Activated CD8-positive, alpha-beta memory T cell treated with anti-CD3 and anti-CD28 coated beads, Interleukin-2, amount 50 U/mL, for 24 hours (primary cell): Measurements from ENCODE around the gene VWC2.

Experiments used
- DNase-seq: peaks from one replicate; pipeline ENCODE4 v3.0.0-alpha.2; 2020; ENCODE audit errors: extremely low read depth

VWC2 gene

DNA sequence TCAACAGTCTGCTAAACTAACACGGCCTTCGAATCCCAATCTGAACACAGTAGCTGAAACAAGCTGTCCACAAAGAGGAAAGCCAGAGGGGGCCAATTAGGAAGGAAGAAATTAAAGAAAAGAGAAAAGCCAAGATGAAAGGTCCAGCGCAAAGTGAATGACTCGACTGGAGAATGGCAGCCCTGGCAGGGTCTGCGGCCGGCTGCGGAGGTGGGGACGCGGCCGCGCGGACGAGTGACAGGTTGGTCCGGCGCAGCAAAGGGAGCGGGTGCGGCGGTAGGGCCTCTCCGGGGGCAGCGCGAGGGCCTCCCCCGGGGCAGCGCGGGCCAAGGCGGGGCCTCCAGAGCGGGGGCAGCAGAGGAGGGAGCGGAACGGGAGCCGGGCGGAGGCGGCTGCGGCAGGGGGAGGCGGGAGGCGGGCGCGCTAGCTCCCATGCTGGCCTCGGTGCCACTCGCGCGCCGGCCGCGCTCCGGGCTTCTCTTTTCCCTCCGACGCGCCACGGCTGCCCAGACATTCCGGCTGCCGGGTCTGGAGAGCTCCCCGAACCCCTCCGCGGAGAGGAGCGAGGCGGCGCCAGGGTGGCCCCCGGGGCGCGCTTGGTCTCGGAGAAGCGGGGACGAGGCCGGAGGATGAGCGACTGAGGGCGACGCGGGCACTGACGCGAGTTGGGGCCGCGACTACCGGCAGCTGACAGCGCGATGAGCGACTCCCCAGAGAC, at the start of gene VWC2:
Gene VWC2, plus strand, starts transcription at position 421 of the 718 bp plus-strand sequence. CDS start 1,798 bp downstream, outside the sequence.
- DNase-seq: no peak

DNA sequence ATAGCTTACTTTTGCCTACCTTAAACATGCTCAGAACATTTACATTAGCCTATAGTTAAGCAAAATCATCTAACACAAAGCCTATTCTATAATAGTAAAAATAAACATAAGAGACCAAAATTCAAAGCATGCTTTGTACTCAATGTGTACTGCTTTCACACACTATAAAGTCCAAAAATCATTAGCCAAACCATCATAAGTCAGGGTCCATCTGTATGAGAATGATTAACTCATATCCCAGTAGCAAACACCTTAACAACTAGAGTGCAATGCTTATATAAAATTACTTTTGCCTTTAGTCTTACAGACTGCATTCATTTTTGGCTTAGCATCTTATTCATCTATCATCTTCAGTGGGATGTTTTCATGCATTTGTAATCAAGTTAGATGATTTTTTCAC, 49.4 kb upstream of the VWC2 start:
- no peak for DNase-seq

DNA sequence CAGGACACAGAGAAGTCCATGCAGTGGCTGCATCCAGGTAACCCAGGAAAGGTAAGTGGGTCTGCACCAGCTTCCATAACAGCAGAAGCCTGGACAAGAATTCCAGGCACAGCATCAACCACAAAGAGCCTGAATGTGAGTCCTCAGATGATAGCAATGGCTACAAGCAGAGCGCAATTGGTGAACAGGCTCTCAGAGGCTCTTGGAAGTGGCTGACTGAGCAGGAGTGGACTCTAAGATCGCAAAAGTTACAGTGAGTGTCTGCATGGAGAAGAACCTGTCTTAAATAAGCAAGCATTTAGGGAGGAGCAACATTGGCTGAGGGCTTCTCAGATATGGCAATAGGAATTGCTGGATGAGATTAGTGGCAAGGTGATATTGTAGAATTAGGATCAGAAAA, 41.6 kb upstream of the VWC2 start:
- DNase-seq: no peak

DNA sequence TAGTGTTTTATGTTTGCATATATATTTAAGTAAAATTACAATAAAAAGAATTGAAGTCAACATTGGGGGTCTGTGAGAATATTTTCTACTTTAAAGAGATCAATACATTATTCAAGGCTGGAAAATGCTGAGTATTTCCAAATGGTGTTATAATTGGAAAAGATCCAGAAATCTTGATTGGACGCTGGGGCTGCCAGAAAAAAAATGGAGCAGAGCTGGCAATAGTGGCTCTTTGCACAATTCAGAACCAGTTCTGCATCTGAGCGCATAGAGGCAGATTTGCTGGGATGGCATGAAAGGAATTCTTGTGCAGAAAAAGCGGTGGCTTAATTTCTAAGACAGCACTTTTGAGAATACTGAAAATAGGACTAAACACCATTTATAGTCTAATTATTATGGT, 10.8 kb upstream of the VWC2 start:
- no peak for DNase-seq

DNA sequence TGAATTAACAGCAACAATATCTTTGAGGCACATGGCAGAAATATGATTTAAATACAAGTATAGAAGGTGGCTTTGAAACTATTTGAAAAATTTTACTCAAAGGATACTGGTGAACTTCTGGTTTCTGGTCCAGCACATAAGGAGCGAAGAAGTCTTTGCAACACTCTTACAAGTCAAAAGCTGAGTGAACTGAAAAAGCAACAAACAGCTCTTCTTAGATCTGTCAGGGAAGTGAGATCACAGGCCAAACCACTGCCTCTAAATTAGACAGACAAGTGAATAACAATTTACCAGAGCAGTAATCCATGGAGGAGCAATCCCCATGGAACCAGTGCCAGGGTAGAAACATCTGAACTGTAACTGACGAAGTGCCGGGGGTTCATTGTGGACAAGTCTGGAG, 9.6 kb upstream of the VWC2 start:
- DNase-seq: no peak

DNA sequence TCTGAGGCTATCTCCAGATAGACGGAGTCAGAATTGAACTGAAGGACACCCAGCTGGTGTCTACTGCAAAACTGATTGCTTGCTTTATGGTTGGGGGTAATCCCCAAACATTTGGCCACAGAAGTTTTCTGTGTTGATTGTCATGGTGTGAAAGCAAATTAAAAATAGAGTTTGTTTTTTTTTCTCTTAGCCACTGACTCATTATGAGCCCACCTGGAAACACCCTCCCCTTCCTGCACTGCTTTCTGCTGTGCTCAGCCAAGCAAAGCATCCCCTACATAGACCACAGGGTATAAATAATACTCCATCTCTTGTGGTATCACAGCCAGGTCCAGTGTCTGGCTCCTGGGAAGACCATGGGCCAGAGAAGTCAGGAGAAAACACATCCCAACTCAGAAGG, 6.5 kb upstream of the VWC2 start:
- no peak for DNase-seq

DNA sequence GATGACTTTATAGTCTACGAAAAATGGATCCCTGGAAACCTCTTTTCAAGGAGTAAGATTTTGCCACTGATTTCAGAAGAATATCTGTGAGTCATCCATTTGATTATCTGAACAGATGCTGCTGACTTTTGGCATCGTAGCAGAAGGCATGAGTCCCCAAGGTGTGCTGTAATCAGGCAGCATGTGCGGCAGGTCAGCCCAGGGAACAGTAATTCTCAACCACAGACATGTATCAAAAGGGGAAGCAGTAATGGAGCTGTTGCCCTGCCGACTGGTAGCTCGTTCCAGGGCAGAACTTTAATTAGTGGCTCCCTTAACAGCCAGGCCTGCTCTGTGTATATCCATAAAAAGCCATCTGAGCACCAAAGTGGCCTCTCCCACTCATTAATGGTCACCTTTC, 5.7 kb upstream of the VWC2 start:
- DNase-seq: no peak

DNA sequence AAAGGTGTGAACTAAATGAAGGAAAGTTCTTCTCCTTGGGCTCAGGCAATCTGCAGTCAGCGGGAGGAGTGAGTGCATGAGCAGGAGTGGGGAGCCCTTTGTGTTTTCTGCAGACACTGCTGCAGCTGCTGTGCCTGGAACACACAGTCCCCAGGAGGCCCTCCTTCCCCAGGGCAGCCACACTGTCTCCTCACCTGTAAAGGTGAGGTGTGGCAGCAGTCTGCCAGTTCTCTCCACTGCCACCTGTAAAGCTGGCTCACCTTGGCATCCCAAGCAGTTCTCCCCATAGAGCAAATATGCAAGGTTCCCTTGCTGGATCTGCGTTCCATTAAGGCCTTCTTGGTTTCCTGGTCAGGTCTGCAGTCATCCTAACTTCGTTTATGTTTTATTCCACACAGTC, 5.2 kb upstream of the VWC2 start:
- DNase-seq: no peak

DNA sequence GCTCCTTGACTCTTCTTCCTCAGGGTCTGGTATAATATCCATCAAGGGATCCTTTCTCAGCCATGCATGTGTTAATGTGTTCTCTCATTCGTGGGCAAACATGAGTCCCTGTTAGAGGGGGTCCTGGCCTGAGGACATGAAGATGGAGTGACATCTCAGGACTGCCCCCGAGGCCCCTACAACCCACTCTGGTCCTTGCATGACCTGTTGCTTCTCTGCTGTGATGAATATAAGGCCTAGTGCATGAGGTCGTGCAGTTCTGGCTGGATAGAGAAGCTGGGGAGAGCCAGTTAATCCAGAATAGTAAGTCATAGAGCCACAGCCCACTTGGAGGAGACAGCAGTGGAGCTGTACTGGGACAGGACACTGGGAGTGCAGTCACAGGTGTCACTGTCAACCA, 4.6 kb upstream of the VWC2 start:
- DNase-seq: no peak

DNA sequence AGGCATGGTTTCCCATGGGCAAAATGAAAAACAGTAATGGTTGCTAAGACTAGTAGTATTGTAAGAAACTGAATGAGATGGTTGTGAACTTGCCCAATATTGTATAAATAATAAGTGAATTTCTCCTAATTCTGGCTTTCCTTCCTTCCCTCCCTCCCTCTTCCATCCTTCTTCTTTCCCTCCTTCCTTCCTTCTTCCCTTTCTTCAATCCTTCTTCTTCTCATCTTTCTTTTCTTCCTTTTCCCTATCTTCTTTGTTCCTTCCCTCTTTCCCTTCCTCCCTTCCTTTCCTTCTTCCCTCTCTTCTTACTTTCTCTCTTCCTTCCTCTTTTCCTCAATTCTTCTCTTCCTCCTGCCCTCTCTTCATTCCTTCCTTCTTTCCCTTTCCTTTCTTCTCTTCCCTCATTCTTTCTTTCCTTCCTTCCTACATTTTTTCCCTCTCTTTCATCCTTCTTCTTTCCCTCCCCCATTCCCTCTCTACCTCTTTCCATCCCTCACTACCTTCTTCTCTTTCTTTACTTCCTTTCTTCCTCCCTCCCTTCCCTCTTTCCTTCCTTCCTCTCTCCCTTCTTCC, 4.1 kb upstream of the VWC2 start:
- DNase-seq: no peak

DNA sequence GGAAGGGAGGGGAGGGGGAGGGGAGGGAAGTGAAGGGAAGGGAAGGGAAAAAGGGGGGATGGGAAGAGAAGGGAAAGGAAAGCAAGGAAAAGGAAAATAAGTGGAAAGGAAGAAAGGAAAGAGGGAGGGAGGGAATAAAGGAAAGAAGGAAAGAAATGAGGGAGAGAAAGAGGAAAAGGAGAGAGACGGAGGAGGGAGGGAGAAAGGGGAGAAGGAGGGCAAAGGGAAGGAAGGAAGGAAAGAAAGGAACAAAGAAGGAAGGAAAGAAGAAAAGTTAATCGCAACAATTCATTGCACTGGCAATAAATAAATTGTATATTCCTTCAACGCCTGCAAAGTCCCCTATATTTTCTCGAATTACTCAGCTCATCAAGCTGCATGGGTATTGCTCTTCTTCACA, 2.6 kb upstream of the VWC2 start:
- DNase-seq: no peak

DNA sequence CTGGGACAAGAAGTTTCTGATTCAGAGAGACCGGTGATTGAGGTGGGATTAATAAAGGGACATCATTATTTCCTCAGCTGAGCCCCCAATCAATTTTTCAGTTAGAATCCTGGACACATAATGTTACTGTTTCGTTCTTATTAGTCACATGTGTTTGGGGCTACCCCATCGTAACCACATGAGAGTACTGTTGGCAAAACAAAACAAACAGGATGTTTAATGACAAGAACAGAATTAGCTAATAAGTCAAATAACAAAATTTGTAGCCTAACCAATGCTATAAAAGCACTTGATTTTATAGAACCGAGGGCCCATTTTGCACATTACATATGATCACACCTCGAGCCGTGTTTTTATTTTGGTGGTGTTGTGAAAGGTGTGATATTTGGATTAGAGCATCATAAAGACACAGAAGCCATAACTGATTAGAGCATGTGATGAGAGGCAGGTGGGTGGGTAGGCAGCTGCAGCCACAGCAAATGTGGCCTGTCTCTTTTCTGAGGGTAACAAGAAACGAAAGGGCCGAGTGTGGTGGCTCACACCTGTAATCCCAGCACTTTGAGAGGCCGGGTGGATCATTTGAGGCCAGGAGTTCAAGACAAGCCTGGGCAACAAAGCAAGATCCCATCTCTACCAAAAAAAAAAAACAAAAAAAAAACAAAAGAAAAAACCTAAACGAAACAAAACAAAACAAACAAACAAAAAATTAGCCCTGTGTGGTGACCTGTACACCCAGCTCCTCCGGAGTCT, 1.8 kb upstream of the VWC2 start:
- no peak for DNase-seq

DNA sequence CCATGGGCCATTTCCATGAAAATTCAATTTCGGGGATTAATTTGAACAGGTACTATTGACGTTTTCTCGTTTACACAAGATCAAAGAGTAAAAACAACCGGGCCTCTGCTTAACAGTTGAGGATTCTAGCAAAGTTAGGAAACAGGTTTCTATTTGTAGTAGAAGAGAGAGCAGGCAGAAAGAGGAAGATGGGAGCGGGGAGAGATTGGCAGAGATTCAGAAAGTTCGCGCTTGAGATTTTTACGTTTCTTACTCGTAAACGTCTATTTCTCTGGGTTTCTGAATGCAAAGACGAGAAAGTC, 571 bp upstream of the VWC2 start:
- no peak for DNase-seq

DNA sequence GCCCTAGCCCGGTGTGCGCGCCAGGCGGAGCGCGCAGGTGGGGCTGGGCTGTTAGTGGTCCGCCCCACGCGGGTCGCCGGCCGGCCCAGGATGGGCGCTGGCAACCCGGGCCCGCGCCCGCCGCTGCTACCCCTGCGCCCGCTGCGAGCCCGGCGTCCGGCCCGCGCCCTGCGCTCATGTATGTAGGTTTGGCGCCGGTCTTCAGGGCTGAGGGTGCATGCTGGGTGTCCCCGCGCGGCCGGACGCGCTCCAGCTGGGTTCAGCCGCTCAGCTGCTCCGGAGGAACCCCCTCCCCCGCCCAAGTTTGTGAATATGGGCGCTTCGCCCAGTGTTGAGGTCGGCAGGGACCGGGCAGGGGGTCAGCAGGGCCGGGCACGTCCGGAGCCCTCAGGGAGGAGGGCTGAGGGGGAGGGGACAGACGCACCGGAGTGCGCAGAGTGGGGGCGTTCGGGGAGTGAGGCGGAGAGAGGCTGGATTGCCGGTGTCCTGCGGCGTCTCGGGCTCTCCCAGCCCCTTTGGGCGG, 559 bp downstream of the VWC2 start:
- DNase-seq: no peak

DNA sequence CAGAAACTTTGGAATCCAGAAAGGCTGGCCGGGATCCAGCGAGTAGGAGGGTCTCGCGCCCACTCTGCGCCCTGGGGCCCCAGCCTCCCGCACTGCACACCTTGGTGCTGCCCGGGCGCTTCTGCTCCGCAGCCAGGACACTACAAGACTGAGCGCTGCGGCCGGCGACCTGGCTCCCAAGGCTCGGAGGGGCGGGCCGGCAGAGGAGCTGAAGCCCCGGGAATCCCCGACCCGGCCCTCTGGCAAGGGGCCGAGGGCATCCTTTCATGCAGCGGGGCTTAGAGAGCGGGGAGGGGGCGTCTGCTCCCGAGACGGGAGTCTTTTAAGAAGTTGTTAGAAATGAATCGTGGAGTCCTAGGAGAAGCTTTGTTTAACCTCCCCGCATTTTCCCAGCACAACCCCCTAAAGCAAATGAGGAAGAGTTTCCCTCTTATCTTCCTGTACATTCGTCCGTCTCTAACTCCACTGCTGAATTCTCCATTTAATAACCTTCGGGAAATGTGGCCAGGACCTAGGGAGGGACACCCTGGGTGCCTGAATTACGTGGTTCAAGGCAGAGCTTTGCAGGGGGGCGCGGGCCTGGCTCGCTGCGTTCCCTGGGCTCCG, 1.1 kb downstream of the VWC2 start:
- DNase-seq: no peak

DNA sequence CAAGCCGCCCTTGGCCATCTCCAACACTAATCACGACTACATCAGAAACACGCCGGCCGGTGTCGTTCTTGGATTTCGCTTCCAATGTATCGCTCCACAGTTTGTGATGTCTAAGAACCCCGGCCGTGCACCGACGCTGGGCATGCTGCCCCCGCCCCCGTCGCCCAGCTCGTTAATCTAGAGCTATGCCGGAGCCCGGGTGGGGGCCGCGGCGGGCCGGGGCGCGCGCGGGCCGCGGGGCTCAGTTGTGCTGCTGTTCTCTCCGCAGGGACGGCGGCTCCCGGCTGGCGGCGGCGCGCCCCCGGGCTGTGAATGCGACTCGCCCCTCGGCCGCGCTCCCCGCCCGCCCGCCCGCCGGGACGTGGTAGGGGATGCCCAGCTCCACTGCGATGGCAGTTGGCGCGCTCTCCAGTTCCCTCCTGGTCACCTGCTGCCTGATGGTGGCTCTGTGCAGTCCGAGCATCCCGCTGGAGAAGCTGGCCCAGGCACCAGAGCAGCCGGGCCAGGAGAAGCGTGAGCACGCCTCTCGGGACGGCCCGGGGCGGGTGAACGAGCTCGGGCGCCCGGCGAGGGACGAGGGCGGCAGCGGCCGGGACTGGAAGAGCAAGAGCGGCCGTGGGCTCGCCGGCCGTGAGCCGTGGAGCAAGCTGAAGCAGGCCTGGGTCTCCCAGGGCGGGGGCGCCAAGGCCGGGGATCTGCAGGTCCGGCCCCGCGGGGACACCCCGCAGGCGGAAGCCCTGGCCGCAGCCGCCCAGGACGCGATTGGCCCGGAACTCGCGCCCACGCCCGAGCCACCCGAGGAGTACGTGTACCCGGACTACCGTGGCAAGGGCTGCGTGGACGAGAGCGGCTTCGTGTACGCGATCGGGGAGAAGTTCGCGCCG, 1.9 kb downstream of the VWC2 start:
- DNase-seq: no peak

DNA sequence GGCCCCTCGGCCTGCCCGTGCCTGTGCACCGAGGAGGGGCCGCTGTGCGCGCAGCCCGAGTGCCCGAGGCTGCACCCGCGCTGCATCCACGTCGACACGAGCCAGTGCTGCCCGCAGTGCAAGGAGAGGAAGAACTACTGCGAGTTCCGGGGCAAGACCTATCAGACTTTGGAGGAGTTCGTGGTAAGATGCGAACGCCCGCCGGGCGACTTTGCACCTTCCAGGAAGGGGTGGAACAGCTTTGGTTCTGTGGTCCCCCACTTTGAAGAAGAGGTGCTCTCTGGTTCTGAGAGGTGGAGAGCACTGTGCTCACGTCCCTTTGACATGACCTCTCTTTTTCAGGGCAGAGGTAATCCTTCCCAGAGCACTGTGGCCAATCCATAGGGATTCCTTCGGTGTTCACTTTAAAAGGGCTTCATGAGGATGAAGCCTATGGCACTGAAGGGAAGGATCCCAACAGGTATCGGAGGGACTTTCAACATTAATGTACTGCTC, 2.6 kb downstream of the VWC2 start:
- DNase-seq: no peak

DNA sequence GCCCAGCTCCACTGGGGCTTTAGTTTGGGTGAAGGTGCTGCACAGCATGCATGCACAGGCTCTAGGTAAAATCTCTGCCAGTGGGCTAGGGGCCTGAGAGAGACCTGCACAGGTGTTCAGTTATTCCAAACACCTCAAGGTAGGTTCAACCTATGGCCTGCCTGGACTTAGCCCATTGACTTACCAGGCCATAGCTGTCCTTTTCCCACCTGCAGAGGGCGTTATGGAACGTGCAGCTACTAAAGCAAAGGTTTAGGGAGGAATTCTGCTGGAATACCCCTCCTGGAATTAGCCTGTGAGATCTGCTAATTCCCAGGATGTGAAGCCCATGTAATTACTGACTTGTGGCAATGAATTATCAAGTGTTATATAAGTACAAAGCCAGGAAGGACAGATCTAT, 3.6 kb downstream of the VWC2 start:
- DNase-seq: no peak

DNA sequence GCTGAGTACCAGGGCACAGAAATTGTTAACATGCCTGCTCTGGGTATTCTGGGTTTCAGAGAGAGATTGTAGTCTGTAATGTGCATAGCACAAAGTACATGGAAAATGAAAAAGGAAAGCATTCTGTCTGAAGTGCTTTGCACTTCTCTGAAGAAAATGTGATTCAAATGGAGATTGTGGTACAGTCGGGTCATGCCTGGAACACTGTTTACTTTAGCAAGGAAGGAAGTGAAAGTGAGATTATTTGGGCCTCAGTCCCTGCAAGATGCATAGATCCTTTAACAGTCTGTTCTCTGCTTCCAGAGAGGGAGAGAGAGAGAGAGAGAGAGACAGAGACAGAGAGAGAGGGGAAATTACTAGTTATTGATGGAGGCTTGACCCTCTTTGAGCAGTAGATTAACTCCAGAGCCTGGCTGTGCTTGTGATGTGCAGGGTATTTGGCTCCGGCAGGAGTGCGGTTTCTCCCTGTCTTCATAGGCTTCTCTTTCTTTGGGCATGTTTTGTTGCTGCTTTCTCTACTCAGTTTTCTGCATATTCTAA, 5.4 kb downstream of the VWC2 start:
- DNase-seq: no peak

DNA sequence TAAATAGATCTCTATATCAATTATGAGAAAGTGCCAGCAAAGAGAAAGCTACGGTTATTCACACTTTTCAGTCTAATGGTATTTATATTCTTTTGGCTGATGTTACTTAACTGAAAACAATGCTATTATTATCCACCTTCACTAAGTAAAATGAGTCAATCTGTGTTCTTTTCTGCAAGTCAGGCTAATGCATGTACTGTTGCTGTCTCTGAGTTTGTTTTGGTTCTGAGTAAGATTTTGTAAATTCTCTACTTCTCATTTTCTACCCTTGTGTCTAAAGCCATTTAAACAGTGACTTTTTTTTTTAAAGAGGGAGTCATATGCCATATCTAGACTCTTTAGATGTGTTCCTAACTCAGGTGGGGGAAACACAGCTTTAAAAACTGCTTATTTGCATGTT, 7.5 kb downstream of the VWC2 start:
- DNase-seq: no peak

DNA sequence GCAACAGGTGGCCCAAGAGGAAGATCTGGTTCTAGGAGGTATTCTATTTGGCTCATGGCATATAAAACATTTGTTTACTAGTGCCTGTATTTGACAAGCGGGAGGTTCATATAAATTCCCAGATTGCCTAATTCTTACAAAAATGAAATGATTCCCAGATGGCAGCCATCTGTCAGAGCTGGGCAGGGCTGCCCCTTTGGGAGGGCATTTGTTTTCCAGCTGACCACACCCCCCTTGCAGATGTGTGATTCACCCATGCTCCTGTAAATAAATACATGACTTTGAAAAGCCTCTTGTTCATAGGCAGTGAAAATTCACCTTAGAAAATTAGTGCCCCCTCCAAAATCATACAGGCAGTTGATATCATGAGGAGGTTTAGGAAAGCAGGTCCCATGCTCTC, 8.6 kb downstream of the VWC2 start:
- DNase-seq: no peak
